Transverse colon (tissue), 4 donors: ENCODE measurements around the gene HS3ST3A1.

Experiments used
- CTCF ChIP-seq, 5 experiments: fragments of 200-600 bp in 3 of 5; fragments of 450-650 bp in 2 of 5; sonication (generic) in 3 of 5; IDR thresholded peaks; 1 replicate in 2 of 5; 2 replicates in 3 of 5; pipeline ENCODE4 v1.5.1; 2016 to 2017; ENCODE audit warnings: antibody characterized with exemption in 5 of 5, inconsistent platforms in 3 of 5, mild to moderate bottlenecking in 2 of 5, moderate library complexity in 1 of 5
- POLR2A ChIP-seq: fragments of 450-650 bp; IDR thresholded peaks from one replicate; pipeline ENCODE4 v1.6.1; 2016; ENCODE audit warnings: antibody characterized with exemption, mild to moderate bottlenecking, moderate library complexity
- POLR2AphosphoS5 ChIP-seq, 3 donors: sonication (generic); formaldehyde crosslinking; IDR thresholded peaks; one replicate each; pipeline ENCODE4 v1.6.1; 2016; ENCODE audit warnings: antibody characterized with exemption in 3 of 3

- TF ChIP-seq POLR2AphosphoS5 (IDR thresholded peaks at IDR 0.05): no peak
- TF ChIP-seq CTCF (IDR thresholded peaks at IDR 0.05): no peak
- TF ChIP-seq POLR2A: no peak
Measured at GRCh38 chr17:13582776-13583547, 18.8 kb downstream of the HS3ST3A1 start.
